ENCODE measurements around the gene FLRT2. TPM values are rescaled to one million over a fixed set of nuclear protein-coding genes. Genes with fewer than 3 reads are reported as not detected.

FLRT2 gene
- 3.3 and 4.5 TPM in 2 replicates for total RNA-seq

GRCh38 chr14:85529803-85530574 is at the start of gene FLRT2:
FLRT2 (plus strand) TSS chr14:85530144; CDS start chr14:85621515, 91,371 bp downstream.

Measured in epithelial cell of umbilical artery (primary cell).